ENCODE measurements around the gene GBE1. TPM values are rescaled to one million over a fixed set of nuclear protein-coding genes. Genes with fewer than 3 reads are reported as not detected.

Gene GBE1
- total RNA-seq, 1 donor from 2014 or later, result 39.2 TPM

DNA sequence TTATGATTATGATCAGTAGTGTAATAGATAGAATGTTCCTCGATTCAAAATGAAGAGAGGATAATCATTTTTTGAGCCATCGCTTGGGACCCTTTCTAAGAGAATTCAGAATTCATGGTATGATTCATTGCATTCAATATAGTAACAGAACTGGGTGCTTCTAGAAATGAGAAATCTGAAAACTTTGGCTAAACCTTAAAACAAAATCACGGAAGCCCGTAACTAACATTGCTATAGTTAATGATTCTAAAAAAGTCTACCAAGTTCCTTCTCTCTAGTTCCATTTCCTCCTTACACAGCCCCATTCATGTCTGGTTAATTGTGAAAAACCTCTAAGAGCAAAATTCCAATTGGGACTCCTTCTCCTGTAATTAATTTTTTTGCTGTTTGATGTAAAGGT is 217.1 kb downstream of the GBE1 start:
- Mint-ChIP-seq H3K27me3 (ENCODE audit: unreplicated experiment) (no peaks in the 10 kb centered on the region), H3K36me3 (ENCODE audit: unreplicated experiment) (peaks cover 4% of the 10 kb centered on the region), H3K27ac (ENCODE audit: unreplicated experiment) (no peak overlapping the region), H3K4me3 (ENCODE audit: unreplicated experiment) (no peak overlapping the region), H3K4me1 (ENCODE audit: unreplicated experiment) (no peaks in the 10 kb centered on the region), H3K9me3 (ENCODE audit: unreplicated experiment) (no peaks in the 10 kb centered on the region)
- no peak for DNase-seq (ENCODE audit: extremely low spot score, unreplicated experiment)
- TF ChIP-seq, protein P1, sequence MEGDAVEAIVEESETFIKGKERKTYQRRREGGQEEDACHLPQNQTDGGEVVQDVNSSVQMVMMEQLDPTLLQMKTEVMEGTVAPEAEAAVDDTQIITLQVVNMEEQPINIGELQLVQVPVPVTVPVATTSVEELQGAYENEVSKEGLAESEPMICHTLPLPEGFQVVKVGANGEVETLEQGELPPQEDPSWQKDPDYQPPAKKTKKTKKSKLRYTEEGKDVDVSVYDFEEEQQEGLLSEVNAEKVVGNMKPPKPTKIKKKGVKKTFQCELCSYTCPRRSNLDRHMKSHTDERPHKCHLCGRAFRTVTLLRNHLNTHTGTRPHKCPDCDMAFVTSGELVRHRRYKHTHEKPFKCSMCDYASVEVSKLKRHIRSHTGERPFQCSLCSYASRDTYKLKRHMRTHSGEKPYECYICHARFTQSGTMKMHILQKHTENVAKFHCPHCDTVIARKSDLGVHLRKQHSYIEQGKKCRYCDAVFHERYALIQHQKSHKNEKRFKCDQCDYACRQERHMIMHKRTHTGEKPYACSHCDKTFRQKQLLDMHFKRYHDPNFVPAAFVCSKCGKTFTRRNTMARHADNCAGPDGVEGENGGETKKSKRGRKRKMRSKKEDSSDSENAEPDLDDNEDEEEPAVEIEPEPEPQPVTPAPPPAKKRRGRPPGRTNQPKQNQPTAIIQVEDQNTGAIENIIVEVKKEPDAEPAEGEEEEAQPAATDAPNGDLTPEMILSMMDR (IDR thresholded peaks at IDR 0.05), result no peak

DNA sequence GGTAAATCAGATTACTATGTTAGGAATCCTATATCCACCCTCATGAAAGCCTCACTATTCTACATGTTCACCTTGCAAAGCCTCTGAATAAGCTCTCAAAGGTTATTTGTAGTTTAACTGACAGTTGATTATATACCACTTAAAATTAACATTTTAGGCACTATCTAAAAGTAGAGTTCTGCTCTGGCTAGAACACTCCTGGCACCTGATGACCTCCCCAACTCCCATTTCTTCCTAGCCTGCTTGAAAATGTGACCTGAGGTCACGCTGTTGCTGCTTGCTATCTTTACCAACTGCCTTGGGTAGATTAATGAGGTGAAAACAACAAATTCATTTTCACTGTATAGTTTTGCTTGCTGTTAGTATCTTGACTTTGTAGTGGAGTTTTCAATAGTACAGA is 220.7 kb downstream of the GBE1 start:
- Mint-ChIP-seq H3K9me3 (ENCODE audit: unreplicated experiment) (no peaks in the 10 kb centered on the region), H3K36me3 (ENCODE audit: unreplicated experiment) (no peaks in the 10 kb centered on the region), H3K27ac (ENCODE audit: unreplicated experiment) (no peak overlapping the region), H3K27me3 (ENCODE audit: unreplicated experiment) (no peaks in the 10 kb centered on the region), H3K4me3 (ENCODE audit: unreplicated experiment) (no peak overlapping the region), H3K4me1 (ENCODE audit: unreplicated experiment) (no peaks in the 10 kb centered on the region)
- TF ChIP-seq, protein P1 (IDR thresholded peaks at IDR 0.05), result no peak
- no peak for DNase-seq (ENCODE audit: extremely low spot score, unreplicated experiment)

DNA sequence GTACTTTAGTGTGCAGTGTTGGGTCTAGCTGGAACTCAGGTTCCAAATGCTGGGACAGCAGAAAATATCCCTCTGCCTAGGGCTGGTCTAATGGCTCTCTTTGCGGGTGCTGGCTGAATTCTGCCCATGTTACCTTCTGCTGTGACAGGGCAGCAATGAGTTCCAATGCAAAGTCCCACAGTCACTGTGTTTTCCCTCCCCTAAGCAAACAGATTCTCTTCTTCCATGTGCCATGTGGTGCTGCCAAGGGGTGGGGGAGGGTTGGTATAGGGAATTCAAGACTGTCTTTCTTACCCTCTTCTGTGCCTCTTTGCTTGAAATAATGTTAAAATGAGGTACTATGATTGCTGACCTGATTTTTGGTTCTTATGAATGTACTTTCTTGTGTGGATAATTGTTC is 229.6 kb downstream of the GBE1 start:
- no peak for DNase-seq (ENCODE audit: extremely low spot score, unreplicated experiment)
- Mint-ChIP-seq H3K36me3 (ENCODE audit: unreplicated experiment) (peaks cover 47% of the 10 kb centered on the region), H3K4me3 (ENCODE audit: unreplicated experiment) (no peak overlapping the region), H3K27ac (ENCODE audit: unreplicated experiment) (no peak overlapping the region), H3K4me1 (ENCODE audit: unreplicated experiment) (no peaks in the 10 kb centered on the region), H3K27me3 (ENCODE audit: unreplicated experiment) (no peaks in the 10 kb centered on the region), H3K9me3 (ENCODE audit: unreplicated experiment) (peaks cover 7% of the 10 kb centered on the region)
- TF ChIP-seq, protein P1 (IDR thresholded peaks at IDR 0.05), result no peak

DNA sequence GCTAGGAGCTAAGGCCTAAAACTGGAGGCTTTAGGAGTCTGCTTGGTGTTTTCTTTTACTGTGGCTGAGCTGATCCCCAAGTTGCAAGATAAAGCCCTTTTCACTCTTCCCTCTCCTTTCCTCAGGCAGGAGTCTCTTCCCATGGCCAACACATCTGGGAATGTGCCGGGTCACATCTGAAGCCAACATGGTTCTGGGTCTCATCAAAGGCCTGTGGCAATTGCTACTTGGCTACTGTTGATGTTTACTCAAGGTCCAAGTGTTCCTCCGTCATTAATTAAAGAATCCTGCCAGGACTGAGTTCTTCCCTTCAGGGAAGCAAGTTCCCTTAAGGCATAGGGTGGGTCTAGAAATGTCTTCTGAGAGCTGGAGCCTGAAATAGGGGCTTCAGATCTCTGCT is 230.2 kb downstream of the GBE1 start:
- no peaks in the 10 kb centered on the region for H3K27me3 Mint-ChIP-seq (ENCODE audit: unreplicated experiment)
- DNase-seq (ENCODE audit: extremely low spot score, unreplicated experiment), result no peak
- no peaks in the 10 kb centered on the region for H3K4me1 Mint-ChIP-seq (ENCODE audit: unreplicated experiment)
- TF ChIP-seq, protein P1 (IDR thresholded peaks at IDR 0.05), result no peak
- no peak overlapping the region for H3K27ac Mint-ChIP-seq (ENCODE audit: unreplicated experiment)
- H3K9me3 Mint-ChIP-seq (ENCODE audit: unreplicated experiment), result peaks cover 7% of the 10 kb centered on the region
- H3K36me3 Mint-ChIP-seq (ENCODE audit: unreplicated experiment), result peaks cover 47% of the 10 kb centered on the region
- no peak overlapping the region for H3K4me3 Mint-ChIP-seq (ENCODE audit: unreplicated experiment)

DNA sequence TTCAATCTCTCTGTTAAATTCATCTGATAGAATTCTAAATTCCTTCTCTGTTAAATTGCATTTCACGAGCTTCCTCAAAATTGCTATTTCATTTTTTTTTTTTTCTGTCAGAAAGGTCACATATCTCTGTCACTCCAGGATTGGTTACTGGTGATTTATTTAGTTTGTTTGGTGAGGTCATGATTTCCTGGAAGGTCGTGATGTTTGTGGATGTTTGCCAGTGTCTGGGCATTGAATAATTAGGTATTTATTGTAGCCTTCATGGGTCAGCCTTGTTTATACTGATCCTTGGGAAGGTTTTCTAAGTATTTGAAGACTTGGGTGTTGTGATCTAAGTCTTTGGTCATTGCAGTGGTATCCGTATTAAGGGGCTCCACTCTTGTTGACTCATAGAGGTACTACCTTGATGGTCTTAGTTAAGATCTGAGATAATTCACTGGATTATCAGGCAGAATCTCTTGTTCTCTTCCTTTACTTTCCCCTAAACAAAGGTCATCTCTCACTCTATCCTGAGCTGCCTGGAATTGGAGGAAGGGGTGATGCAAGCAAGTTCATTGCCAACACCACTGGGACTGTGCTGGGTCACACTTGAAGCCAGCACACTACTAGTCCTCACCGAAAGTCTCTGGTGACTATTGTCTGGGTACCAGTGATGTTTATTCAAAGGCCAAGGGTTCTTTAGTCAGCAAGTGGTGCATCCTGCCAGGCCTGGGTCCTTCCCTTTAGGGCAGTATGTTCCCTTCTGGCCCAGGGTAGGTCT is 231.1 kb downstream of the GBE1 start:
- no peak overlapping the region for H3K4me3 Mint-ChIP-seq (ENCODE audit: unreplicated experiment)
- H3K4me1 Mint-ChIP-seq (ENCODE audit: unreplicated experiment), result no peaks in the 10 kb centered on the region
- no peak overlapping the region for H3K27ac Mint-ChIP-seq (ENCODE audit: unreplicated experiment)
- H3K36me3 Mint-ChIP-seq (ENCODE audit: unreplicated experiment), result peaks cover 52% of the 10 kb centered on the region
- H3K9me3 Mint-ChIP-seq (ENCODE audit: unreplicated experiment), result peaks cover 7% of the 10 kb centered on the region
- no peaks in the 10 kb centered on the region for H3K27me3 Mint-ChIP-seq (ENCODE audit: unreplicated experiment)
- no peak for DNase-seq (ENCODE audit: extremely low spot score, unreplicated experiment)
- TF ChIP-seq, protein P1 (IDR thresholded peaks at IDR 0.05), result no peak
